IPS-18a (cell line): ENCODE measurements around the gene INPP5A.
"Not testable (repeated sequence)": the region's sequence is repeated elsewhere in the genome, so short reads cannot be mapped to it uniquely, and the experiment has no call there.

Experiments
- H3K27ac ChIP-seq: one replicate; pipeline ENCODE4 v1.5.1; 2013; ENCODE audit warnings: low read length
- H3K27me3 ChIP-seq: one replicate; pipeline ENCODE4 v1.6.1; 2013; ENCODE audit warnings: mild to moderate bottlenecking, low read length; ENCODE audit not compliant: control insufficient read depth, insufficient read depth
- H3K36me3 ChIP-seq: one replicate; pipeline ENCODE4 v1.6.1; 2013; ENCODE audit warnings: low read depth, low read length; ENCODE audit not compliant: control insufficient read depth
- H3K4me1 ChIP-seq: one replicate; pipeline ENCODE4 v1.6.1; 2013; ENCODE audit warnings: low read depth, low read length; ENCODE audit not compliant: control insufficient read depth
- H3K4me3 ChIP-seq: one replicate; pipeline ENCODE4 v1.5.1; 2013; ENCODE audit warnings: low read length
- H3K9ac ChIP-seq: one replicate; pipeline ENCODE4 v1.6.1; 2013; ENCODE audit warnings: mild to moderate bottlenecking, low read length, moderate library complexity
- H3K9me3 ChIP-seq: one replicate; pipeline ENCODE4 v1.6.1; 2013; ENCODE audit warnings: low read depth, low read length; ENCODE audit not compliant: control insufficient read depth

The INPP5A gene

GRCh38 chr10:132550366-132551092 is 12.9 kb downstream of the INPP5A start:
- H3K9me3 ChIP-seq = no peaks in the 10 kb centered on the region
- H3K4me3 ChIP-seq = no peak overlapping the region
- H3K27me3 ChIP-seq = no peaks in the 10 kb centered on the region
- H3K36me3 ChIP-seq = no peaks in the 10 kb centered on the region
- no peaks in the 10 kb centered on the region for H3K4me1 ChIP-seq
- no peak overlapping the region for H3K9ac ChIP-seq
- H3K27ac ChIP-seq = no peak overlapping the region

- Histone ChIP-seq H3K27ac (no peak overlapping the region), H3K36me3 (no peaks in the 10 kb centered on the region), H3K4me1 (no peaks in the 10 kb centered on the region), H3K27me3 (no peaks in the 10 kb centered on the region), H3K9me3 (no peaks in the 10 kb centered on the region), H3K4me3 (no peak overlapping the region), H3K9ac (no peak overlapping the region)
These were observed 13.7 kb downstream of the INPP5A start for GRCh38 chr10:132551093-132551807.

- H3K4me1 ChIP-seq = no peaks in the 10 kb centered on the region
- H3K9me3 ChIP-seq = no peaks in the 10 kb centered on the region
- no peak overlapping the region for H3K9ac ChIP-seq
- no peaks in the 10 kb centered on the region for H3K27me3 ChIP-seq
- no peaks in the 10 kb centered on the region for H3K36me3 ChIP-seq
- H3K27ac ChIP-seq = no peak overlapping the region
- no peak overlapping the region for H3K4me3 ChIP-seq
These were observed 14.2 kb downstream of the INPP5A start for GRCh38 chr10:132551808-132552130.

- not testable (repeated sequence) for H3K9ac ChIP-seq, H3K4me1 ChIP-seq, H3K36me3 ChIP-seq, H3K27me3 ChIP-seq, H3K4me3 ChIP-seq, H3K27ac ChIP-seq, H3K9me3 ChIP-seq
These were observed 15.0 kb downstream of the INPP5A start for GRCh38 chr10:132552635-132553034.

- H3K9me3 ChIP-seq, H3K36me3 ChIP-seq, H3K27me3 ChIP-seq, H3K4me3 ChIP-seq, H3K9ac ChIP-seq, H3K4me1 ChIP-seq, H3K27ac ChIP-seq: not testable (repeated sequence)
These were observed 16.0 kb downstream of the INPP5A start for GRCh38 chr10:132553568-132553967.

DNA sequence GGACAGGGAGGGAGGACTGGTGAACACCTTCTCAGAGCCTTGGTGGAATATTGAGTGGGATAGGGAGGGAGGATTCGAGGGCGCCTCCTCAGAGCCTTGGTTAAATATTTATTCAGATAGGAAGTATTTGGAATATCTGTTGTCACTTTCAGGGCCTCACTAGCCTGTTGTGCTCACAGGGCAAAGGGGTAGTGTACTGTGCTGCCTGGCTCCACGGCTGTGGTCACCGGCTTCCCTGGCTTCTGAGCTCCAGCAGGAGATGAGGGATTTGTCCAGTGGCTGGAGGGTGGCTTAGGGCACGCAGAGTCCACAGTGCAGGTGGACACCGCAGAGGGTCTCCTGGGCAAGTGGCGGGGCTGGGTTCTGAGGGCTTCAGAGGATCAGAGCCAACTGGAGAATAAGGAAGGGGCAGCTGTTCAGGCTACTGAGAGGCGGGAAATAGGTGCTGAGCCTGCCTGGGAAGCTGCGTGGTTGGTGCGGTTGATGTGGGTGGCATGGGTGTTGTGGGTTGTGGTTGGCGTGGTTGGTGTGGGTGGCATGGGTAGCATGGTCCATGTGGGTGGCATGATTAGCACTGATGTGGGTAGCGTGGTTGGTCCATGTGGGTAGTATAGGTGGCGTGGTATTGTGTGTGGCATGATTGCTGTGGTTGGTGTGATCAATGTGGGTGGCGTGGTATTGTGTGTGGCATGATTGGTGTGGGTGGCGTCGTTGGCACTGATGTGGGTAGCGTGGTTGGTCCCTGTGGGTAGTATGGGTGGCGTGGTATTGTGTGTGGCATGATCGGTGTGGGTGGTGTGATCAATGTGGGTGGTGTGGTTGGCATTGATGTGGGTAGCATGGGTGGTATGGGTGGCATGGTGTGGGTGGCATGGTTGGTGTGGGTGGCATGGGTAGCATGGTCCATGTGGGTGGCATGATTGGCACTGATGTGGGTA is 16.7 kb downstream of the INPP5A start:
- no peaks in the 10 kb centered on the region for H3K9me3 ChIP-seq
- H3K4me3 ChIP-seq = no peak overlapping the region
- no peak overlapping the region for H3K9ac ChIP-seq
- no peaks in the 10 kb centered on the region for H3K4me1 ChIP-seq
- H3K27ac ChIP-seq = no peak overlapping the region
- H3K27me3 ChIP-seq = no peaks in the 10 kb centered on the region
- no peaks in the 10 kb centered on the region for H3K36me3 ChIP-seq

- Histone ChIP-seq H3K9me3 (no peaks in the 10 kb centered on the region), H3K36me3 (no peaks in the 10 kb centered on the region), H3K4me3 (no peak overlapping the region), H3K27ac (no peak overlapping the region), H3K27me3 (no peaks in the 10 kb centered on the region), H3K4me1 (no peaks in the 10 kb centered on the region), H3K9ac (no peak overlapping the region)
These were observed 17.5 kb downstream of the INPP5A start for GRCh38 chr10:132554991-132555647.

- Histone ChIP-seq H3K4me3 (no peak overlapping the region), H3K4me1 (no peaks in the 10 kb centered on the region), H3K9me3 (no peaks in the 10 kb centered on the region), H3K9ac (no peak overlapping the region), H3K36me3 (no peaks in the 10 kb centered on the region), H3K27me3 (no peaks in the 10 kb centered on the region), H3K27ac (no peak overlapping the region)
These were observed 18.3 kb downstream of the INPP5A start for GRCh38 chr10:132555648-132556575.

GRCh38 chr10:132556994-132557441 is 19.4 kb downstream of the INPP5A start:
- Histone ChIP-seq H3K36me3 (no peaks in the 10 kb centered on the region), H3K9ac (no peak overlapping the region), H3K27ac (no peak overlapping the region), H3K4me1 (no peaks in the 10 kb centered on the region), H3K9me3 (no peaks in the 10 kb centered on the region), H3K27me3 (no peaks in the 10 kb centered on the region), H3K4me3 (no peak overlapping the region)

DNA sequence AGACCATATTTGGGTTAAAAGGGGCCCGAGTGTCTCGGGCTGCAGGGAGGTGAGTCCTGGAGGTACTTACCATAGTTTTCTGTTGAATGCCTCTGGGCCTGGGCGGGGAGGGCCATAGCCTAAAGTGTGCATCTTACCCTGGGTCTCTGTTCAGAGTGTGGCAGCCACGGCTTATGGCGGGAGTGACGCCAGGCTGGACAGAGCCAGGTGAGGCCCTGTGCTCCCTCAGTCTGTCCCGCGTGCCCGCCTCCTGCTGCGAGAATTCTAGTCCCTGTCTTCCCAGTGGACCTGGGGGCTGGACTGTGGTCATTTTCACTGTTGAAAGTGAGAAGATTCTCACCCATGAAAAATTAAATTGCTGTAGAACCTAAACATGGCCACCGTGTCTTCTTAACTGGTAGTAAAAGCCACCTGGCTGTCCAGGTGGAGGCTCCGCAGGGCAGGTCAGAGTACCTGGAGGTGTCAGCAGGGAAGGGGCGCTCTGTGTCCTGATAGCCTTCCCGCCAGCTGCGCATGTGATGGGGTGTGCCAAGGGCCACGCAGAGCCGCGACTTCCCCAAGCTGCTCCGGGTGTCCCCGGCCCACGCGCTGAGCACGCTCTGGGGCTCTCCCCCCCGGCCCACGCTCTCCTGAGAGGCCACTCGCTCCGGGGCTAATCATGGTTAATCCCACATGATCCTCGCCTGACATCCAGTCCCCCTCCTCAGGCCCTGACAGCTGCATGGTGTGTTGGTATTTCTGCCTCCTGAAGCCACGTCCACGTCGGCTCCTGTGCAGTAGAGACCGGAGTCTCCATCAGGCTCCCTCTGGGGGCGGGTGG is 20.3 kb downstream of the INPP5A start:
- no peak overlapping the region for H3K9ac ChIP-seq
- no peaks in the 10 kb centered on the region for H3K9me3 ChIP-seq
- no peaks in the 10 kb centered on the region for H3K4me1 ChIP-seq
- H3K36me3 ChIP-seq = no peaks in the 10 kb centered on the region
- no peak overlapping the region for H3K27ac ChIP-seq
- no peaks in the 10 kb centered on the region for H3K27me3 ChIP-seq
- H3K4me3 ChIP-seq = no peak overlapping the region
